Spleen (tissue), 7 donors: ENCODE data around the gene ADAM33.

Experiments used
- CTCF ChIP-seq, 11 experiments: fragments of 200-600 bp in 7 of 11; fragments of 450-650 bp in 4 of 11; sonication (generic) in 4 of 11; IDR thresholded peaks in 8 of 11; conservative IDR thresholded peaks in 3 of 11; 1 replicate in 7 of 11; 2 replicates in 4 of 11; pipeline versions ENCODE4 v1.4.0 to v1.8.0; 2016 to 2021; ENCODE audit warnings: antibody characterized with exemption in 11 of 11, inconsistent platforms in 4 of 11, mild to moderate bottlenecking in 1 of 11
- POLR2A ChIP-seq, 3 donors: fragments of 450-650 bp; IDR thresholded peaks; one replicate each; pipeline ENCODE4 v1.5.1; 2017; ENCODE audit warnings: antibody characterized with exemption in 3 of 3, mild to moderate bottlenecking in 1 of 3
- donor health status: DM: no; HTN: no; CAD: no; lungs with moderate emphysema.
- donor health status: DM: no; HTN: no; CAD: no.
- donor health status: DM: no; HTN: no; CAD: no.

GRCh38 chr20:3670511-3670910 lies 11.3 kb downstream of the ADAM33 start:
- no peak for TF ChIP-seq CTCF (IDR thresholded peaks at IDR 0.05 in 8 of 11, conservative IDR thresholded peaks at IDR 0.05 in 3 of 11)
- no peak for TF ChIP-seq POLR2A (IDR thresholded peaks at IDR 0.05)
